Measurements from ENCODE around the gene NT5C.
A peak's percentile ranks its signal among the peaks of the same experiment; 100 is the strongest.

The NT5C gene

GRCh38 chr17:75090871-75091854, 40.4 kb downstream of the NT5C start:
- DNase-seq = no peak

- no peak for DNase-seq
Observed at GRCh38 chr17:75088465-75089417, 42.8 kb downstream of the NT5C start.

- DNase-seq = peak in 3 of 5 experiments; percentile 22 to 56 (median 26)
Observed at GRCh38 chr17:75087558-75088453, 43.7 kb downstream of the NT5C start, which contains the start of gene SLC16A5. Gene SLC16A5 (plus strand): TSS chr17:75087954. CDS start chr17:75093637, 5,683 bp downstream.

- DNase-seq = no peak
Observed at GRCh38 chr17:75087182-75087557, 44.4 kb downstream of the NT5C start.

- no peak for DNase-seq
Observed at GRCh38 chr17:75086496-75087181, 44.9 kb downstream of the NT5C start.

- DNase-seq = peak in 1 of 5 experiments; percentile 60
Observed at GRCh38 chr17:75084039-75084660, 47.4 kb downstream of the NT5C start.

- DNase-seq = no peak
Observed at GRCh38 chr17:75082683-75083082, 48.9 kb downstream of the NT5C start.

GRCh38 chr17:75081611-75082540, 49.7 kb downstream of the NT5C start:
- no peak for DNase-seq

Data from T-helper 2 cell (primary cell).